ENCODE data around the gene CSNK1D. TPM values are rescaled to one million over a fixed set of nuclear protein-coding genes. Genes with fewer than 3 reads are reported as not detected.

CSNK1D gene
- total RNA-seq, 1 experiment from 2014 or later, result 111 TPM

Small RNA genes within 50 kb of the gene (microRNA-seq; reads per million reads assigned to microRNA genes)
- not detected for gene MIR6787 (ENCODE audit: borderline number of aligned reads)

Other genes with a start within 250 kb of the CSNK1D start
- 135 to 163 TPM (median 138 TPM) in 3 replicates for gene RAC3, start 242.0 kb downstream of the CSNK1D start, total RNA-seq (2021)
- 114 to 130 TPM (median 120 TPM) in 3 replicates for gene DCXR, start 236.0 kb downstream of the CSNK1D start, total RNA-seq (2021)
- 40.9 to 42.3 TPM (median 41.6 TPM) in 3 replicates for gene RFNG, start 221.9 kb downstream of the CSNK1D start, total RNA-seq (2021)
- 166 to 181 TPM (median 167 TPM) in 3 replicates for gene GPS1, start 221.8 kb downstream of the CSNK1D start, total RNA-seq (2021)
- gene DUS1L, start 207.9 kb downstream of the CSNK1D start, total RNA-seq (2021), result 99.6 to 120 TPM (median 106 TPM) in 3 replicates
- gene FASN, start 175.5 kb downstream of the CSNK1D start, total RNA-seq (2021), result 611 to 742 TPM (median 654 TPM) in 3 replicates
- gene CCDC57, start 60.9 kb downstream of the CSNK1D start, total RNA-seq (2021), result 15.1 to 20.0 TPM (median 16.9 TPM) in 3 replicates
- 28.7 to 65.3 TPM (median 58.5 TPM) in 3 replicates for gene SLC16A3, start 44.7 kb downstream of the CSNK1D start, total RNA-seq (2021)
- gene CD7, start 43.9 kb upstream of the CSNK1D start, total RNA-seq (2021), result 0.74 to 1.3 TPM (median 0.92 TPM) in 3 replicates
- 0.14 to 0.57 TPM (median 0.22 TPM) in 3 replicates for gene SECTM1, start 60.1 kb upstream of the CSNK1D start, total RNA-seq (2021)
- gene TEX19, start 85.5 kb upstream of the CSNK1D start, total RNA-seq (2021), result 0.89 to 1.4 TPM (median 1.4 TPM) in 3 replicates
- 0.46 to 0.76 TPM (median 0.53 TPM) in 3 replicates for gene UTS2R, start 98.1 kb upstream of the CSNK1D start, total RNA-seq (2021)
- gene HEXD, start 144.6 kb upstream of the CSNK1D start, total RNA-seq (2021), result 36.0 to 40.0 TPM (median 37.1 TPM) in 3 replicates
- 20.4 to 24.0 TPM (median 22.5 TPM) in 3 replicates for gene OGFOD3, start 144.9 kb upstream of the CSNK1D start, total RNA-seq (2021)
- gene CYBC1, start 177.1 kb upstream of the CSNK1D start, total RNA-seq (2021), result 61.5 to 71.7 TPM (median 65.5 TPM) in 3 replicates
- gene NARF, start 185.0 kb upstream of the CSNK1D start, total RNA-seq (2021), result 96.7 to 125 TPM (median 117 TPM) in 3 replicates
- gene FOXK2, start 246.0 kb upstream of the CSNK1D start, total RNA-seq (2021), result 57.7 to 65.7 TPM (median 62.7 TPM) in 3 replicates